ENCODE results near the gene GUCA2B. TPM values are rescaled to one million over a fixed set of nuclear protein-coding genes. Genes with fewer than 3 reads are reported as not detected.
A peak's percentile ranks its signal among the peaks of the same experiment; 100 is the strongest.

Gene GUCA2B
- polyA plus RNA-seq, 10 donors: not detected

- peak in 1 of 3 donors; percentile 52 for DNase-seq
Measured at GRCh38 chr1:42165511-42166210, 12.5 kb downstream of the GUCA2B start.

DNA sequence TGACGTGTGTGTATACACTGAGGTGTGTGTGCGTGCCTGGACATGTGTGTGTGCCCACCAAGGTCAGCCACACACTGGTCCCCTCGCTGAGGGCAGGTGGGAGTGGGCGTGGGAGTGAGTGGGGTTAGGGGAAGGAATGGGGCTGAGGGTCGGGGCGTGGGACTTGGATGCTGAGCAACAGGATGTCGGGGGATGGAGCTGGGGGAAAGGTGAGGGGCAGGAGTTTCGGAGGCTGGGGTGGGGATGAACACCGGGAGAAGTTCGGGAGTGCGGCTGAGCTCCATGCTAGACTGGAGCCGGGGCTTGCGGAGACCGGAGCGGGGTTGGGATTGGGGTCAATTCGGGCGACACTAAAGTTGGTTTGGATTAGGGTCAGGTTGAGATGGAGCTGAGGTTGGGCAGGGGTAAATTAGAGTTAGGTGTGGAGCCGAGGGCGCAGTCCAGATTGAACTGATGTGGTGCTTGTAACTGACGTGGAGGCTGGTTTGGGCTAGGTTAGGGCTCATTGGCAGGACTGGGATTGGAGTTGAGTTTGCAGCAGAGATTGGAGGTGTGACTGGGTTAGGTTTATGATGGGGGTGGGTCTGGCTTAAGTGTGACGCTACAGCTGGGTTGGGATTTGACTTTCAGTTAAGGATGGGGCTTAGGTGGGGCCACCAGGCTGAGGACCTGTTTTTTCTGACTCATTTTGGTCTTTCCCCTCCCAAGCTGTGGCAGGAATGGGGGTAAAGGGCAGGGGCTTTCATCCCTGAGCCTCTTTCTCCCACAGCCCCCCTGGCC is 14.6 kb downstream of the GUCA2B start:
- DNase-seq: no peak

DNA sequence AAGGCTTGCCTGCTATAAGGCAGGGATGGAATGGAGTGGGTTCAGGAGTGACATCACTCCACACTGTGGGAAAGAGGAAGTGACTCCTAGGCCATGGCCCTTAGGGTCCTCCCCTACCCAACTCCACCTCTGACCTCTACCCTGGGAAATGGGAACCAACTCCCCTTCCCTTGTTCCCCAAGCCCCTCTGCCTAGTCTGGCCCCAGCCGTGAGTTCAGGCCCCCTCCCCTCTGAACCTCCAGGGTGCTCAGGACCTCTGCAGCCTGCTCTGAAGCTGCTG is 15.1 kb downstream of the GUCA2B start:
- no peak for DNase-seq

- no peak for DNase-seq
Measured at GRCh38 chr1:42168763-42169162, 15.6 kb downstream of the GUCA2B start.

- DNase-seq: peak in 1 of 3 donors; percentile 43
Measured at GRCh38 chr1:42170779-42171621, 17.8 kb downstream of the GUCA2B start.

GRCh38 chr1:42171679-42172266 is 18.6 kb downstream of the GUCA2B start:
- no peak for DNase-seq

- peak in 1 of 3 donors; percentile 45 for DNase-seq
Measured at GRCh38 chr1:42172381-42173133, 19.3 kb downstream of the GUCA2B start.

DNA sequence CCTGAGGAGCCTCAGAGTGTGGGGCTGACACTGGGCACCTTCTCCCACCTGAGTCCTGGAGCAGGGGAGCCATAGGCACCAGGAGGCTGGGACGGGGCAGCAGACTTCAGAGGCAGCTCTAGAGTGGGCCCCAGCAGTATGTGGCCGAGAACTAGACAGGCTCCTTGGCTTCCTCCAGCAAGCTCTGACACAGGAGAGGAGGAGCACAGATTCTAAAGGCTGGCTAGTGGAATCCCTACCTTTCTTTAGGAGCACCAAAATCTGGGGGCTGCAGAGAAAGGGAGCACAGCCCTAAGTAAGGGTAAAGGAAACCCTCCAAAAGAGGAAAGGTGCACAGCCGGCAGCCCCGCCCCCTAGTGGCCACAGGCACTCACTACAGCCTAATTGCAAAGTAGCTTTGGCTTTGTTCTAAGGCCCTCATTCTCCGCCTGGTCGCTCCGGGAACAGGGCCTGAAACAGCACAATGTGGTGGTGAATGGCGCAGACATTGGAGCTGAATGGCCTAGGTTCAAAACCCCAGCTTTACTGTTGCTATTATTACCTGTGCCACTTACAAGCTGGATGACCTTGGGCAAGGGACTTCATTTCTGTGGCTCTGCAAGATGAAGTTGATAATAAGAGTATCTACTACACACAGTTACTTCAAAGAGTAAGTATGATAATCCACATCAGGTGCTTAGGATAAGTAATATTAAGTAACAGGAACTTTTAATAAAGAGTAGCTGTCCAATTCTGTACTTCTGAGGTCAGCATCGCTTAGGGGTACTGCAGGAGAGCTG is 20.1 kb downstream of the GUCA2B start:
- peak in 2 of 3 donors; percentile 51 to 77 for DNase-seq

DNA sequence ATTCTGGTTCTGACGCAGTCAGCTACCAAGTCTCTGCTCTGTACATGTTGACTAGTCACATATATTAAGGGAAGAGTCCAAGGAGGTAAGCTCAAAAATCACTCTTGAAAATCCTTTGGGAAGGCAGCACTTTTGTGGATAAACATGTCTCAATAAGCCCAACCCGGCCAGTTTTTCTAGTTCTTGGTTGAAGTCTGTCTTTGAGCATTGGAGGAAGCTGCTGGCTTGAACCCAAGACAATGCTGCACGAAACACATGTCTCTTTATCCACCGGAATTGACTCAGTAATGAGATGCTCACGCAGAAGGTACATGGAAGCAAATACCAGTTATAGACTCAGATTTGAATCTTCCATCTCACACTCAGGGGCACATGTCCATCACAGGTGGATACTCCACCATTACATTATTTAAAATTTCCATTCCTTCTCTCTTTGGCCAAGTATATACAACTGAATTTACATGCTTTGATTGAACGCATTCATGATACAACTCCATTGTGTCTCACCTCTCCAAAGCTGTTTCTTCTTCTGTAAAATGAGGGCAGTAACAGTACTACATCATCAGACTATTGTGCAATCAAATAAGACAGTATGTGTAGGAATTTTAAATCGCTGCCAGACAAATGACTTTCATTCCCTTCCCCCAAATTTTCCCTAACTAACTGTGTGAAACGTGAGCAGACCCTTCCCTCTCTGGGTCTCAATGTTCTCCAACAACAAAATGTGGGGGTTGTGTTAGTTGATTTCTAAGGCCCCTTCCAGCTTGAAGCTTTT is 20.9 kb downstream of the GUCA2B start:
- peak in 1 of 3 donors; percentile 63 for DNase-seq

- DNase-seq: no peak
Measured at GRCh38 chr1:42175314-42176054, 22.3 kb downstream of the GUCA2B start.

DNA sequence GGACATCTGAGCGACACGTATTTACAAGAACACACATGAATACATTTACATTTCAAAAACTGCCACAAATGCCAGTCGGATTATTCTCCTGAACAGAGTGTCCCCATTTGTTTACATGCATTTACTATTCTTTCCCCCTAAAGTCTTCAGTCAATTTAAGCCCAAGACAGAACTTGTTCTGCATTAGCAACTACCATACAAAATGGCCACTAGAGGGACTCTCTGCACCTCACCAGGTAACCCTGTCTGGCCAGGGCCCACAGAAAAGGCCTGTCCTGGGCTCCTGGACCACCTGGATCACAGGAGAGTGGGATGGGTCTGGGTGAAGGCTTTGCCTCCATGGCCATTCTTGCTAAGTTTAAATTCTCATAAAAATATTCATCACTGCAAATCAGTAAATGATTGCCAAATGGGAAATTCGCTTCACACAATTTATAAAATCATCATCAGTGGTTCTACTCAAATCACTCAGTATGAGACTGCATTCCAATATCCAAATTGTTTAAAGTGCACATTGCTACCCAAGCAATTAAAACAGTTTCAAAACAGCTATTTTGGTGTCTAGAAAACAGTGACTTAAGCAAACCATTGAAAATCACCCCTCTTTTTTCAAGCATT is 23.8 kb downstream of the GUCA2B start:
- DNase-seq: peak in 1 of 3 donors; percentile 54

- peak in 2 of 3 donors; percentile 51 to 68 for DNase-seq
Measured at GRCh38 chr1:42177541-42177981, 24.4 kb downstream of the GUCA2B start.

DNA sequence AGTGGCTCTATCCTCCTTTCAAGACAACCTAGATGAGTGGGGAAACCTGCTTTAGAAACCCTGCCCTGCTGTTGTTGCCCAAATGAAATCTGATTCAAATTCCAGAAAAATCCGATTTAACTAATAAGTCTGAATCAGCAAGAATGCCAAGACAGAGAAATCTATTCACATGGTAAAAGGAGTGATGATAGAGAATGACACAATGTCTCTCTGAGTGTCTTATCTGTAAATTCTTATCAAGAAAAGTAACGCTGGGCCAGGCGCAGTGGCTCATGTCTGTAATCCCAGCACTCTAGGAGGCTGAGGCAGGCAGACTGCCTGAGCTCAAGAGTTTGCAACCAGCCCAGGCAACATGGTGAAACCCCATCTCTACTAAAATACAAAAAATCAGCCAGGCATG is 25.0 kb downstream of the GUCA2B start:
- no peak for DNase-seq

GRCh38 chr1:42179275-42179674 is 26.1 kb downstream of the GUCA2B start:
- no peak for DNase-seq

DNA sequence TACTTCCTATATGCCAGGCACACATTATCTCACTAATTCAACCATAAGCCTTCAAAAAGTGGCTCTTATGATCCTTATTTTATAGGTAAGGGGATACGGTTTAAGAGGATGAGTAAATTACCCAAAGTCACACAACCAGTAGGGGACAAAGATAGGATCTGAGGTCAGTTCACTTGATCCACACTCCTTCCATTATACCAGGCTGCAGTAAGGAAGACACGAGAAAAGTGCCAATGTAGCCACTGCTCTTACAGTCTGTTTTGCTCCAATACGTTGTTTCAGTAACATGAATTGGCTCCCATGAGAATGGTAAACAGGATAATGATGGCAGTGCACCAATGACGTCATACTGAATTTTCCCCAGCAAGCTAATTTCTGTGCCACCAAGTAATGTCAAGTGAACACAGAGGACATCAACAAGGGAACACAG is 26.7 kb downstream of the GUCA2B start:
- no peak for DNase-seq

DNA sequence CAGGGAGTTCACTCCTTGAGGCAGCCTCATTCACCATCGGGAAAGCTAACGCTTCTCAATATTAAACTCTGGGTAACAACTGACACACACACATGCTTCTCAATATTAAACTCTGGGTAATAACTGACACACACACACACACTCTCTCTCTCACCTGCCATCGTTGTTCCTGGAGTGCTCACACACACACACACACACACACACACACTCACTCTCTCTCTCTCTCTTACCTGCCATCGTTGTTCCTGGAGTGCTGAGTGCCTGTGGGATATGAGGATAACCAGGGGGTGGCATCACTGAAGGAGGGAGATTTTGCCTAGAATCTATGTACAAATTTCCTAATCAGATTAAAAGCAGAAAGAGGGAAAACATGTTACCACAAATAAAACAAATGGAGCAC is 28.5 kb downstream of the GUCA2B start:
- DNase-seq: no peak

- no peak for DNase-seq
Measured at GRCh38 chr1:42183210-42183956, 30.2 kb downstream of the GUCA2B start.

- DNase-seq: no peak
Measured at GRCh38 chr1:42183957-42184268, 30.7 kb downstream of the GUCA2B start.
